ENCODE results near the gene PCDHB7.
"Not testable (repeated sequence)": the region's sequence is repeated elsewhere in the genome, so short reads cannot be mapped to it uniquely, and the experiment has no call there.

PCDHB7 gene

GRCh38 chr5:141180313-141180712 is 7.9 kb downstream of the PCDHB7 start:
- DNase-seq (ENCODE audit: low read depth) = no peak

GRCh38 chr5:141182248-141182647 is 9.8 kb downstream of the PCDHB7 start, which contains the start of gene PCDHB16:
PCDHB16 (plus strand) TSS chr5:141182387; CDS start chr5:141182560, 173 bp downstream.
- DNase-seq (ENCODE audit: low read depth) = no peak

- DNase-seq (ENCODE audit: low read depth) = not testable (repeated sequence)
Measured at GRCh38 chr5:141184117-141184855, 11.8 kb downstream of the PCDHB7 start.

GRCh38 chr5:141186897-141187512 is 14.6 kb downstream of the PCDHB7 start, which contains the start of gene PCDHB9:
PCDHB9 (plus strand) TSS chr5:141187161; CDS start chr5:141187319, 158 bp downstream.
- no peak for DNase-seq (ENCODE audit: low read depth)

- DNase-seq (ENCODE audit: low read depth) = not testable (repeated sequence)
Measured at GRCh38 chr5:141188682-141189081, 16.2 kb downstream of the PCDHB7 start.

GRCh38 chr5:141189131-141189530 is 16.7 kb downstream of the PCDHB7 start:
- not testable (repeated sequence) for DNase-seq (ENCODE audit: low read depth)

- no peak for DNase-seq (ENCODE audit: low read depth)
Measured at GRCh38 chr5:141192110-141192725, 19.8 kb downstream of the PCDHB7 start, which contains the start of gene PCDHB10. PCDHB10 (plus strand) TSS chr5:141192353; CDS start chr5:141192553, 200 bp downstream.

- DNase-seq (ENCODE audit: low read depth) = not testable (repeated sequence)
Measured at GRCh38 chr5:141194332-141194731, 21.9 kb downstream of the PCDHB7 start.

- no peak for DNase-seq (ENCODE audit: low read depth)
Measured at GRCh38 chr5:141196363-141196762, 23.9 kb downstream of the PCDHB7 start.

- no peak for DNase-seq (ENCODE audit: low read depth)
Measured at GRCh38 chr5:141199359-141200235, 27.2 kb downstream of the PCDHB7 start, which contains the start of gene PCDHB11. PCDHB11 (plus strand) TSS chr5:141199627; CDS start chr5:141199775, 148 bp downstream.

- DNase-seq (ENCODE audit: low read depth) = not testable (repeated sequence)
Measured at GRCh38 chr5:141201126-141201525, 28.7 kb downstream of the PCDHB7 start.

GRCh38 chr5:141201646-141202045 is 29.2 kb downstream of the PCDHB7 start:
- DNase-seq (ENCODE audit: low read depth) = not testable (repeated sequence)

GRCh38 chr5:141208478-141208877 is 36.0 kb downstream of the PCDHB7 start, which contains the start of gene PCDHB12:
PCDHB12 (plus strand) TSS chr5:141208719; CDS start chr5:141208908, 189 bp downstream.
- DNase-seq (ENCODE audit: low read depth) = no peak

- DNase-seq (ENCODE audit: low read depth) = not testable (repeated sequence)
Measured at GRCh38 chr5:141210281-141210680, 37.8 kb downstream of the PCDHB7 start.

GRCh38 chr5:141210849-141211248 is 38.4 kb downstream of the PCDHB7 start:
- not testable (repeated sequence) for DNase-seq (ENCODE audit: low read depth)

GRCh38 chr5:141213656-141214339 is 41.4 kb downstream of the PCDHB7 start, which contains the start of gene PCDHB13:
PCDHB13 (plus strand) TSS chr5:141213919; CDS start chr5:141214124, 205 bp downstream.
- not testable (repeated sequence) for DNase-seq (ENCODE audit: low read depth)

GRCh38 chr5:141214583-141214982 is 42.1 kb downstream of the PCDHB7 start:
- not testable (repeated sequence) for DNase-seq (ENCODE audit: low read depth)

GRCh38 chr5:141215504-141215903 is 43.1 kb downstream of the PCDHB7 start:
- not testable (repeated sequence) for DNase-seq (ENCODE audit: low read depth)

- not testable (repeated sequence) for DNase-seq (ENCODE audit: low read depth)
Measured at GRCh38 chr5:141216035-141216434, 43.6 kb downstream of the PCDHB7 start.

- no peak for DNase-seq (ENCODE audit: low read depth)
Measured at GRCh38 chr5:141223112-141223783, 50.8 kb downstream of the PCDHB7 start, which contains the start of gene PCDHB14. PCDHB14 (plus strand) TSS chr5:141223343; CDS start chr5:141223506, 163 bp downstream.

Data from activated T-cell treated with anti-CD3 and anti-CD28 coated beads for 1 hour (primary cell).